ENCODE measurements around the gene TMC6. TPM values are rescaled to one million over a fixed set of nuclear protein-coding genes. Genes with fewer than 3 reads are reported as not detected.

Gene TMC6
- total RNA-seq, 1 donor from 2014 or later, result 19.6 TPM

GRCh38 chr17:78168903-78169793 lies 40.6 kb upstream of the TMC6 start:
- Mint-ChIP-seq H3K27ac (ENCODE audit: unreplicated experiment) (no peak overlapping the region), H3K27me3 (ENCODE audit: low read depth) (no peaks in the 10 kb centered on the region), H3K4me3 (ENCODE audit: unreplicated experiment) (peak overlapping the region; percentile 71), H3K9me3 (ENCODE audit: low read depth) (no peaks in the 10 kb centered on the region), H3K36me3 (ENCODE audit: low read depth) (peaks cover 3% of the 10 kb centered on the region), H3K4me1 (ENCODE audit: low read depth) (peaks cover 21% of the 10 kb centered on the region)
- no peak for DNase-seq (ENCODE audit: low spot score)
- no peak for TF ChIP-seq CTCF (IDR thresholded peaks at IDR 0.05)

GRCh38 chr17:78168242-78168902 lies 39.8 kb upstream of the TMC6 start, which contains the start of gene SYNGR2:
Gene SYNGR2, plus strand, starts transcription at chr17:78168581. Its CDS starts 36 bp downstream, at chr17:78168617.
- no peaks in the 10 kb centered on the region for H3K9me3 Mint-ChIP-seq (ENCODE audit: low read depth)
- H3K27ac Mint-ChIP-seq (ENCODE audit: unreplicated experiment), result no peak within 1 kb of the TSS
- peaks cover 21% of the 10 kb centered on the region for H3K4me1 Mint-ChIP-seq (ENCODE audit: low read depth)
- TF ChIP-seq CTCF (IDR thresholded peaks at IDR 0.05), result no peak
- H3K4me3 Mint-ChIP-seq (ENCODE audit: unreplicated experiment), result peak within 1 kb of the TSS; percentile 71
- H3K27me3 Mint-ChIP-seq (ENCODE audit: low read depth), result no peaks in the 10 kb centered on the region
- H3K36me3 Mint-ChIP-seq (ENCODE audit: low read depth), result no peaks in the 10 kb centered on the region
- DNase-seq (ENCODE audit: low spot score), result no peak

DNA sequence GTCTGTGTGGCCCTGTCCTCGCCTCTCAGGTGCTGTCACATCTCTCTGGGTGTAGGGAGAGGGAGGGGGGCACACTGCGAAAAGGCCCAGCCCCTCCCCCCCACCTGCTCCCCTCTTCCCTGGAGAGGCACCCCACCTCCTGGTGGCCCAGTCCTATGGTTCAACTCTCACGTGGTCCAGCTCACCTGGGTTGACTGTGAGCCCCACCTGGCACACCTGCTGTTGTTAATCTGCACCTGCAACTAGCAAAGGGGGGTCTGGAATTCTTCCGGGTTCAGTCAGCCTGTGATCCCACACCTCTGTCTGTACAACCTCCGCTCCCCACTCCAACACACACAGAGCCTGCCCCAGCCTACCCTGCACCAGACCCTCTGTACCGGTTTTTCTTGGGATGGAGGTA lies 37.9 kb upstream of the TMC6 start:
- peaks cover 7% of the 10 kb centered on the region for H3K4me1 Mint-ChIP-seq (ENCODE audit: low read depth)
- no peaks in the 10 kb centered on the region for H3K27me3 Mint-ChIP-seq (ENCODE audit: low read depth)
- H3K36me3 Mint-ChIP-seq (ENCODE audit: low read depth), result no peaks in the 10 kb centered on the region
- no peak overlapping the region for H3K27ac Mint-ChIP-seq (ENCODE audit: unreplicated experiment)
- no peak for DNase-seq (ENCODE audit: low spot score)
- TF ChIP-seq CTCF (IDR thresholded peaks at IDR 0.05), result no peak
- no peak overlapping the region for H3K4me3 Mint-ChIP-seq (ENCODE audit: unreplicated experiment)
- H3K9me3 Mint-ChIP-seq (ENCODE audit: low read depth), result no peaks in the 10 kb centered on the region

DNA sequence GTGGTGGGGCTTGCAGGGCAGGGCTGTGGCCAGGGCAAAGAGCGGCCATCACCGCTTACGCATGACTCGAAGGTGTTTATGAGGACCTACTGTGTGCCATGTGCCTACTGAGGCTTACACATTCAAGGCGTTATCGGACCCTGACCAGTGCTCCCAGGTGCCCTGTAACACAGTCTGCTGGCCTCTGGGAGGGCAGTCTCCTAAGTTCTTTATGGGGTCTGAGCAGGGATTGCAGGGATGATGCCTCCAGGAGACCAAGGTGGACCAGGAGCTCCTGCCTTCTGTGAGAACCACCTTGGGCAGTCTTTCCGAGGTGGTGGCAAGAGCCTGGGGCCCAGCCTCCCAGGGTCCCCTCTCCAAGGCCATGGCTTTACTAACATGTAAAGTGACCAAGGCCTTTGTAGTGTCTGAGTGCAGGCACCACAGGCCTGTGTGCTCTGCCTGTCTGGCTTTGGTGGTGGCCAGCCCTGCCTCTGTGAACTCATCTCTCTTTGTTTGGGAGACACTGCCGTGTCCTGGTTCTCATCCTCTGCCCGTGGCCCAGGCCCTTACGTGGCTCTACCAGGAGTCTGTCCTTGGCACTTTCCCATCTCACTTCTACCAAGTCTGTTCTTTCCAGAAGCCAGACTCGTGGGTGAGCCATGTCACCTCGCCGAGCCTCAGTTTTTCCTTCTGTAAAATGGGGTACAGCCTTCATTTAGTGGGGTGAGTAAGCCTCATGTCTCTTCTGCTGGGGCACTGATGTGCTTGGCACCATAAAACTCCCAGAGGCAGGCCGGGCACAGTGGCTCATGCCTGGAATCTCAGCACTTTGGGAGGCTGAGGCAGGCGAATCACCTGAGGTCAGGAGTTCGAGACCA lies 36.4 kb upstream of the TMC6 start:
- no peaks in the 10 kb centered on the region for H3K36me3 Mint-ChIP-seq (ENCODE audit: low read depth)
- no peak overlapping the region for H3K4me3 Mint-ChIP-seq (ENCODE audit: unreplicated experiment)
- no peak for DNase-seq (ENCODE audit: low spot score)
- no peaks in the 10 kb centered on the region for H3K9me3 Mint-ChIP-seq (ENCODE audit: low read depth)
- H3K4me1 Mint-ChIP-seq (ENCODE audit: low read depth), result peaks cover 7% of the 10 kb centered on the region
- TF ChIP-seq CTCF (IDR thresholded peaks at IDR 0.05), result no peak
- H3K27ac Mint-ChIP-seq (ENCODE audit: unreplicated experiment), result no peak overlapping the region
- H3K27me3 Mint-ChIP-seq (ENCODE audit: low read depth), result no peaks in the 10 kb centered on the region
